Nephron (organoid): ENCODE results near the gene ACOXL.

Experiments used
- H3K27ac Mint-ChIP-seq, 3 experiments: 2 replicates each; pipeline ENCODE4 v1.8.0; 2020; ENCODE audit warnings: mixed read lengths in 3 of 3, mild to moderate bottlenecking in 2 of 3, moderate library complexity in 1 of 3
- H3K27me3 Mint-ChIP-seq: 2 replicates; pipeline ENCODE4 v1.8.0; 2021; ENCODE audit warnings: low read depth, mild to moderate bottlenecking, moderate library complexity, mixed read lengths
- H3K36me3 Mint-ChIP-seq: 2 replicates; pipeline ENCODE4 v1.8.0; 2020; ENCODE audit warnings: low read depth, mixed read lengths
- H3K4me1 Mint-ChIP-seq: 2 replicates; pipeline ENCODE4 v1.8.0; 2020; ENCODE audit warnings: mixed read lengths
- H3K4me3 Mint-ChIP-seq, 3 experiments: 2 replicates each; pipeline ENCODE4 v1.8.0; 2020; ENCODE audit warnings: mild to moderate bottlenecking in 3 of 3, mixed read lengths in 3 of 3, moderate library complexity in 2 of 3
- H3K9me3 Mint-ChIP-seq: 2 replicates; pipeline ENCODE4 v1.8.0; 2020; ENCODE audit warnings: mixed read lengths
- TF ChIP-seq, protein P1 (sequence below), 3 experiments: fragments of 200-600 bp; sonication (generic); IDR thresholded peaks; one replicate each; pipeline ENCODE4 v1.5.0; 2021; ENCODE audit warnings: antibody characterized with exemption in 3 of 3; ENCODE audit not compliant: unreplicated experiment in 3 of 3

The ACOXL gene

GRCh38 chr2:111120253-111121027, 388.1 kb downstream of the ACOXL start, which contains the start of gene BCL2L11:
BCL2L11 (plus strand) TSS chr2:111120914; CDS start chr2:111123746, 2,832 bp downstream.
- Mint-ChIP-seq H3K27me3 (peaks cover 50% of the 10 kb centered on the region), H3K27ac (peak within 1 kb of the TSS; percentile 61 to 88 (median 70)), H3K4me1 (peaks cover 41% of the 10 kb centered on the region), H3K9me3 (no peaks in the 10 kb centered on the region), H3K36me3 (peaks cover 21% of the 10 kb centered on the region), H3K4me3 (peak within 1 kb of the TSS; percentile 95 to 97 (median 96))
- TF ChIP-seq, protein P1, sequence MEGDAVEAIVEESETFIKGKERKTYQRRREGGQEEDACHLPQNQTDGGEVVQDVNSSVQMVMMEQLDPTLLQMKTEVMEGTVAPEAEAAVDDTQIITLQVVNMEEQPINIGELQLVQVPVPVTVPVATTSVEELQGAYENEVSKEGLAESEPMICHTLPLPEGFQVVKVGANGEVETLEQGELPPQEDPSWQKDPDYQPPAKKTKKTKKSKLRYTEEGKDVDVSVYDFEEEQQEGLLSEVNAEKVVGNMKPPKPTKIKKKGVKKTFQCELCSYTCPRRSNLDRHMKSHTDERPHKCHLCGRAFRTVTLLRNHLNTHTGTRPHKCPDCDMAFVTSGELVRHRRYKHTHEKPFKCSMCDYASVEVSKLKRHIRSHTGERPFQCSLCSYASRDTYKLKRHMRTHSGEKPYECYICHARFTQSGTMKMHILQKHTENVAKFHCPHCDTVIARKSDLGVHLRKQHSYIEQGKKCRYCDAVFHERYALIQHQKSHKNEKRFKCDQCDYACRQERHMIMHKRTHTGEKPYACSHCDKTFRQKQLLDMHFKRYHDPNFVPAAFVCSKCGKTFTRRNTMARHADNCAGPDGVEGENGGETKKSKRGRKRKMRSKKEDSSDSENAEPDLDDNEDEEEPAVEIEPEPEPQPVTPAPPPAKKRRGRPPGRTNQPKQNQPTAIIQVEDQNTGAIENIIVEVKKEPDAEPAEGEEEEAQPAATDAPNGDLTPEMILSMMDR (IDR thresholded peaks at IDR 0.05; ENCODE audit: unreplicated experiment in 3 of 3) = peak in 2 of 3 experiments; percentile 22 to 37

GRCh38 chr2:111121028-111121827, 388.9 kb downstream of the ACOXL start:
- H3K4me1 Mint-ChIP-seq = peaks cover 43% of the 10 kb centered on the region
- H3K4me3 Mint-ChIP-seq = peak overlapping the region; percentile 95 to 97 (median 96)
- peaks cover 44% of the 10 kb centered on the region for H3K27me3 Mint-ChIP-seq
- H3K36me3 Mint-ChIP-seq = peaks cover 29% of the 10 kb centered on the region
- TF ChIP-seq, protein P1 (IDR thresholded peaks at IDR 0.05; ENCODE audit: unreplicated experiment in 3 of 3) = no peak
- H3K27ac Mint-ChIP-seq = peak overlapping the region; percentile 61 to 88 (median 70)
- no peaks in the 10 kb centered on the region for H3K9me3 Mint-ChIP-seq

- Mint-ChIP-seq H3K36me3 (peaks cover 37% of the 10 kb centered on the region), H3K27ac (peak overlapping the region in 2 of 3 experiments; percentile 48 to 88), H3K4me1 (peaks cover 43% of the 10 kb centered on the region)
Observed at GRCh38 chr2:111121828-111122630, 389.7 kb downstream of the ACOXL start.

GRCh38 chr2:111122631-111123421, 390.5 kb downstream of the ACOXL start:
- H3K9me3 Mint-ChIP-seq = no peaks in the 10 kb centered on the region
- H3K36me3 Mint-ChIP-seq = peaks cover 45% of the 10 kb centered on the region
- TF ChIP-seq, protein P1 (IDR thresholded peaks at IDR 0.05; ENCODE audit: unreplicated experiment in 3 of 3) = no peak
- peaks cover 43% of the 10 kb centered on the region for H3K4me1 Mint-ChIP-seq
- H3K27ac Mint-ChIP-seq = peak overlapping the region; percentile 78 to 95 (median 93)
- peaks cover 28% of the 10 kb centered on the region for H3K27me3 Mint-ChIP-seq
- H3K4me3 Mint-ChIP-seq = peak overlapping the region; percentile 96 to 97 (median 97)

More at GRCh38 chr2:111121828-111122630, 389.7 kb downstream of the ACOXL start:
- Mint-ChIP-seq H3K4me3 (peak overlapping the region; percentile 95 to 97 (median 96)), H3K27me3 (peaks cover 36% of the 10 kb centered on the region), H3K9me3 (no peaks in the 10 kb centered on the region)
- TF ChIP-seq, protein P1 (IDR thresholded peaks at IDR 0.05; ENCODE audit: unreplicated experiment in 3 of 3) = no peak

DNA sequence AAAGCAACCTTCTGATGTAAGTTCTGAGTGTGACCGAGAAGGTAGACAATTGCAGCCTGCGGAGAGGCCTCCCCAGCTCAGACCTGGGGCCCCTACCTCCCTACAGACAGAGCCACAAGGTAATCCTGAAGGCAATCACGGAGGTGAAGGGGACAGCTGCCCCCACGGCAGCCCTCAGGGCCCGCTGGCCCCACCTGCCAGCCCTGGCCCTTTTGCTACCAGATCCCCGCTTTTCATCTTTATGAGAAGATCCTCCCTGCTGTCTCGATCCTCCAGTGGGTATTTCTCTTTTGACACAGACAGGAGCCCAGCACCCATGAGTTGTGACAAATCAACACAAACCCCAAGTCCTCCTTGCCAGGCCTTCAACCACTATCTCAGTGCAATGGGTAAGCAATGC, 391.4 kb downstream of the ACOXL start:
- H3K27me3 Mint-ChIP-seq = peaks cover 19% of the 10 kb centered on the region
- TF ChIP-seq, protein P1 (IDR thresholded peaks at IDR 0.05; ENCODE audit: unreplicated experiment in 3 of 3) = no peak
- no peaks in the 10 kb centered on the region for H3K9me3 Mint-ChIP-seq
- H3K4me3 Mint-ChIP-seq = peak overlapping the region; percentile 95 to 97 (median 96)
- H3K4me1 Mint-ChIP-seq = peaks cover 41% of the 10 kb centered on the region
- H3K27ac Mint-ChIP-seq = no peak overlapping the region
- H3K36me3 Mint-ChIP-seq = peaks cover 54% of the 10 kb centered on the region
